ENCODE results near the gene DPH3. TPM values are rescaled to one million over a fixed set of nuclear protein-coding genes. Genes with fewer than 3 reads are reported as not detected.

The DPH3 gene
- total RNA-seq, 1 experiment from 2014 or later: 16.2 TPM

- DNase-seq: no peak
- Histone ChIP-seq H3K27me3 (ENCODE audit: insufficient read depth, low read depth) (no peaks in the 10 kb centered on the region), H3K4me1 (replicated peaks; ENCODE audit: insufficient read depth) (no peaks in the 10 kb centered on the region), H4K20me1 (ENCODE audit: insufficient read depth) (peaks cover 4% of the 10 kb centered on the region; the same call in 1 of the 2 replicates), H3K9me2 (ENCODE audit: insufficient read depth) (no peaks in the 10 kb centered on the region), H3K79me2 (ENCODE audit: low read depth) (no peaks in the 10 kb centered on the region), H3F3A (ENCODE audit: insufficient read depth, low read depth) (no peaks in the 10 kb centered on the region), H3K27ac (no peak overlapping the region), H3K4me3 (no peak overlapping the region), H3K9me3 (ENCODE audit: insufficient read depth, low read depth) (no peaks in the 10 kb centered on the region), H2AFZ (no peak overlapping the region), H3K36me3 (ENCODE audit: low read depth) (no peaks in the 10 kb centered on the region), H3K4me2 (no peak overlapping the region)
- ChIA-PET POLR2A (ENCODE audit: unreplicated experiment) (no interaction called here), CTCF (no interaction called here)
- intact Hi-C loops (cut with micrococcal nuclease; ENCODE audit: unreplicated experiment): no loop called here
- no TSS peak for BruUV-seq (replicated peaks)
- no peak for TF ChIP-seq CTCF (conservative IDR thresholded peaks at IDR 0.05)
Observed at GRCh38 chr3:16286161-16286560, 21.4 kb upstream of the DPH3 start.

- no peaks in the 10 kb centered on the region for H3K36me3 ChIP-seq (ENCODE audit: low read depth)
- H3K9me2 ChIP-seq (ENCODE audit: insufficient read depth): no peaks in the 10 kb centered on the region
- DNase-seq: no peak
- TF ChIP-seq CTCF (conservative IDR thresholded peaks at IDR 0.05) (no peak), EZH2 (IDR thresholded peaks at IDR 0.05; ENCODE audit: low read depth) (no peak)
- CTCF ChIA-PET: no interaction called here
- POLR2A ChIA-PET (ENCODE audit: unreplicated experiment): no interaction called here
- no peaks in the 10 kb centered on the region for H3K79me2 ChIP-seq (ENCODE audit: low read depth)
- no TSS peak for BruUV-seq (replicated peaks)
- no peak overlapping the region for H2AFZ ChIP-seq
- peaks cover 5% of the 10 kb centered on the region; the same call in 1 of the 2 replicates for H4K20me1 ChIP-seq (ENCODE audit: insufficient read depth)
- no peaks in the 10 kb centered on the region for H3K4me1 ChIP-seq (replicated peaks; ENCODE audit: insufficient read depth)
- no peaks in the 10 kb centered on the region for H3K27me3 ChIP-seq (ENCODE audit: insufficient read depth, low read depth)
- H3F3A ChIP-seq (ENCODE audit: insufficient read depth, low read depth): no peaks in the 10 kb centered on the region
- H3K27ac ChIP-seq: no peak overlapping the region
- intact Hi-C loops (cut with micrococcal nuclease; ENCODE audit: unreplicated experiment): no loop called here
- no peaks in the 10 kb centered on the region for H3K9me3 ChIP-seq (ENCODE audit: insufficient read depth, low read depth)
- no peak overlapping the region for H3K4me2 ChIP-seq
- no peak overlapping the region for H3K4me3 ChIP-seq
Observed at GRCh38 chr3:16284633-16285032, 19.9 kb upstream of the DPH3 start.

GRCh38 chr3:16280671-16281070, 15.9 kb upstream of the DPH3 start:
- Histone ChIP-seq H3K36me3 (ENCODE audit: low read depth) (no peaks in the 10 kb centered on the region), H3K4me2 (no peak overlapping the region), H3K9me2 (ENCODE audit: insufficient read depth) (no peaks in the 10 kb centered on the region), H3K79me2 (ENCODE audit: low read depth) (no peaks in the 10 kb centered on the region), H2AFZ (no peak overlapping the region), H3K9me3 (ENCODE audit: insufficient read depth, low read depth) (no peaks in the 10 kb centered on the region), H3K4me3 (no peak overlapping the region), H3K27me3 (ENCODE audit: insufficient read depth, low read depth) (no peaks in the 10 kb centered on the region), H3F3A (ENCODE audit: insufficient read depth, low read depth) (no peaks in the 10 kb centered on the region), H3K4me1 (replicated peaks; ENCODE audit: insufficient read depth) (no peaks in the 10 kb centered on the region), H3K27ac (no peak overlapping the region), H4K20me1 (ENCODE audit: insufficient read depth) (peaks cover 5% of the 10 kb centered on the region; the same call in 1 of the 2 replicates)
- DNase-seq: no peak
- ChIA-PET POLR2A (ENCODE audit: unreplicated experiment) (no interaction called here), CTCF (no interaction called here)
- no TSS peak for BruUV-seq (replicated peaks)
- TF ChIP-seq EZH2 (IDR thresholded peaks at IDR 0.05; ENCODE audit: low read depth) (no peak), CTCF (conservative IDR thresholded peaks at IDR 0.05) (no peak)
- intact Hi-C loops (cut with micrococcal nuclease; ENCODE audit: unreplicated experiment): no loop called here

Measured in PC-9 (cell line).